ENCODE results near the gene ZNF407. TPM values are rescaled to one million over a fixed set of nuclear protein-coding genes. Genes with fewer than 3 reads are reported as not detected.

Gene ZNF407
- total and polyA plus RNA-seq, 11 donors = 3.8 to 14.7 (median 11.5) TPM

- ATAC-seq = no peak
- Histone ChIP-seq H3K4me3 (no peak overlapping the region), H3K4me1 (peaks cover 0 to 4% (median 0%) of the 10 kb centered on the region in 12 donors), H3K27me3 (no peaks in the 10 kb centered on the region), H3K9me3 (no peaks in the 10 kb centered on the region), H3K36me3 (no peaks in the 10 kb centered on the region), H3K27ac (no peak overlapping the region)
- DNase-seq = no peak
- intact Hi-C loops (cut with DNase I) = no loop called here
- no peak for TF ChIP-seq CTCF (IDR thresholded peaks at IDR 0.05)
- TF ChIP-seq POLR2A (IDR thresholded peaks at IDR 0.05) = no peak
Observed at GRCh38 chr18:74856434-74856833, 258.8 kb downstream of the ZNF407 start.

- Histone ChIP-seq H3K36me3 (no peaks in the 10 kb centered on the region), H3K27ac (no peak overlapping the region), H3K9me3 (no peaks in the 10 kb centered on the region), H3K4me3 (no peak overlapping the region), H3K4me1 (peaks cover 0 to 4% (median 0%) of the 10 kb centered on the region in 12 donors), H3K27me3 (no peaks in the 10 kb centered on the region)
- no peak for TF ChIP-seq CTCF (IDR thresholded peaks at IDR 0.05)
- no peak for TF ChIP-seq POLR2A (IDR thresholded peaks at IDR 0.05)
- intact Hi-C loops (cut with DNase I) = no loop called here
- DNase-seq = no peak
- WGBS, 4 donors = 86 to 92% (median 89%) methylated on average over 8 of the region's 8 CpGs
- ATAC-seq = no peak
Observed at GRCh38 chr18:74856928-74857327, 259.3 kb downstream of the ZNF407 start.

GRCh38 chr18:74857901-74858300, 260.2 kb downstream of the ZNF407 start:
- ATAC-seq = no peak
- peaks cover 0 to 4% (median 0%) of the 10 kb centered on the region in 12 donors for H3K4me1 ChIP-seq
- intact Hi-C loops (cut with DNase I) = no loop called here
- H3K9me3 ChIP-seq = no peaks in the 10 kb centered on the region
- TF ChIP-seq CTCF (IDR thresholded peaks at IDR 0.05) (no peak), POLR2A (IDR thresholded peaks at IDR 0.05) (no peak)
- no peak overlapping the region for H3K4me3 ChIP-seq
- 73 to 91% (median 76%) methylated on average over 1 of the region's 1 CpG for WGBS, 4 donors
- H3K36me3 ChIP-seq = no peaks in the 10 kb centered on the region
- H3K27me3 ChIP-seq = no peaks in the 10 kb centered on the region
- no peak for DNase-seq
- H3K27ac ChIP-seq = no peak overlapping the region

DNA sequence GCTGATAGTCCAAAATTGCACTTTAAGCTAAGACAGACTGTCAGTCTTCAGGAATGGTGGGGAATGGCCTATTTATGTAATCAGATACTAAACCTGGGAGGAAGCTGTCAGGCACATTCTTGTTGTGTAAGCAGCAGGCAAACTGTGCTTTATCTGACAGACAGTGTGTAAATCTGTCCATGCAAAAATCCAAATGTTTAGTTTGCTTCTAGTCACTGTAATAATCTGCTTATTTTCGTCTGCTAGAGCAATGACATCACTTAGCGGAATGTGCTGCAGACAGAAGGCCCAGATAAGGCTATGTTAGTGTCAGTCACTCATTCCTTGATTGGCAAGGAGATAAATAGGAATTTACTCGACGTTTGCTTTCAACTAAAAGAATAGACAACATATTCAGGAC, 263.5 kb downstream of the ZNF407 start:
- Histone ChIP-seq H3K36me3 (no peaks in the 10 kb centered on the region), H3K4me1 (peaks cover 0 to 4% (median 0%) of the 10 kb centered on the region in 12 donors), H3K9me3 (no peaks in the 10 kb centered on the region), H3K27ac (peak overlapping the region in 10 of 12 donors; percentile 52 to 80 (median 64)), H3K4me3 (no peak overlapping the region), H3K27me3 (no peaks in the 10 kb centered on the region)
- DNase-seq (no peak), ATAC-seq (peak in 3 of 4 donors; percentile 15 to 62 (median 44))
- TF ChIP-seq CTCF (IDR thresholded peaks at IDR 0.05) = no peak
- no peak for TF ChIP-seq POLR2A (IDR thresholded peaks at IDR 0.05)
- intact Hi-C loops (cut with DNase I) = loop anchor here in 2 of 10 donors (5.0 kb wide), 1 partner anchor 59 kb away; no protein-coding TSS in a partner anchor
- 34 to 42% (median 36%) methylated on average over 4 of the region's 4 CpGs for WGBS, 4 donors

Data from heart left ventricle (tissue), 16 donors.